Neuronal stem cell (in vitro differentiated cells): ENCODE results near the gene CRYBB3.

ENCODE experiments used
- DNase-seq: peaks from one replicate; pipeline ENCODE4 v3.0.0-alpha.2; 2013; ENCODE audit warnings: low spot score
- H2AFZ ChIP-seq: one replicate; pipeline ENCODE4 v1.6.1; 2013; ENCODE audit warnings: mild to moderate bottlenecking, low read length, inconsistent platforms
- H2AK5ac ChIP-seq: 2 replicates; pipeline ENCODE4 v1.6.1; 2013; ENCODE audit warnings: low read depth, mild to moderate bottlenecking, inconsistent platforms, low read length, moderate library complexity, mixed read lengths
- H2BK120ac ChIP-seq: 2 replicates; pipeline ENCODE4 v1.6.1; 2013; ENCODE audit warnings: low read depth, mild to moderate bottlenecking, inconsistent platforms, low read length, moderate library complexity, mixed read lengths
- H2BK12ac ChIP-seq: one replicate; pipeline ENCODE4 v1.6.1; 2013; ENCODE audit warnings: low read length, inconsistent platforms
- H2BK15ac ChIP-seq: 2 replicates; pipeline ENCODE4 v1.6.1; 2013; ENCODE audit warnings: mild to moderate bottlenecking, low read length, inconsistent platforms, mixed read lengths
- H2BK5ac ChIP-seq: one replicate; pipeline ENCODE4 v1.6.1; 2013; ENCODE audit warnings: inconsistent platforms, mild to moderate bottlenecking, low read length, moderate library complexity
- H3K14ac ChIP-seq: one replicate; pipeline ENCODE4 v1.6.1; 2013; ENCODE audit warnings: low read length, inconsistent platforms
- H3K18ac ChIP-seq: 2 replicates; pipeline ENCODE4 v1.6.1; 2013; ENCODE audit warnings: low read length, inconsistent platforms
- H3K23ac ChIP-seq: 2 replicates; pipeline ENCODE4 v1.6.1; 2013; ENCODE audit warnings: low read depth, mild to moderate bottlenecking, mixed read lengths, low read length, inconsistent platforms; ENCODE audit not compliant: poor library complexity
- H3K27ac ChIP-seq: replicated peaks from 3 replicates; pipeline ENCODE4 v1.5.1; 2013; ENCODE audit warnings: low read length, inconsistent platforms
- H3K27me3 ChIP-seq, 3 experiments: 2 replicates each; pipeline ENCODE4 v1.6.1; 2013; ENCODE audit warnings: low read length in 3 of 3, mild to moderate bottlenecking in 2 of 3, inconsistent platforms in 1 of 3, low read depth in 1 of 3, mixed read lengths in 1 of 3, moderate library complexity in 1 of 3; ENCODE audit not compliant: control insufficient read depth in 3 of 3, insufficient read depth in 3 of 3
- H3K36me3 ChIP-seq, 2 donors: replicated peaks in 1 of 2; 2 replicates each; pipeline ENCODE4 v1.6.1; 2013; ENCODE audit warnings: low read length in 2 of 2; ENCODE audit not compliant: control insufficient read depth in 2 of 2, insufficient read depth in 2 of 2
- H3K4ac ChIP-seq: 2 replicates; pipeline ENCODE4 v1.6.1; 2013; ENCODE audit warnings: inconsistent platforms, mild to moderate bottlenecking, low read length, moderate library complexity
- H3K4me1 ChIP-seq, 2 donors: 1 replicate in 1 of 2; 2 replicates in 1 of 2; pipeline ENCODE4 v1.6.1; 2013; ENCODE audit warnings: low read length in 2 of 2, low read depth in 1 of 2; ENCODE audit not compliant: control insufficient read depth in 2 of 2, insufficient read depth in 1 of 2
- H3K4me2 ChIP-seq: one replicate; pipeline ENCODE4 v1.6.1; 2013; ENCODE audit warnings: mild to moderate bottlenecking, low read length, inconsistent platforms; ENCODE audit not compliant: insufficient read depth, poor library complexity, severe bottlenecking
- H3K4me3 ChIP-seq, 2 donors: 2 replicates each; pipeline ENCODE4 v1.5.1; 2013; ENCODE audit warnings: low read length in 2 of 2, mild to moderate bottlenecking in 2 of 2, inconsistent platforms in 1 of 2, moderate library complexity in 1 of 2
- H3K79me1 ChIP-seq: one replicate; pipeline ENCODE4 v1.6.1; 2013; ENCODE audit warnings: low read depth, mild to moderate bottlenecking, inconsistent platforms, low read length, moderate library complexity
- H3K9ac ChIP-seq: one replicate; pipeline ENCODE4 v1.6.1; 2013; ENCODE audit warnings: mild to moderate bottlenecking, low read depth, low read length, inconsistent platforms; ENCODE audit not compliant: poor library complexity
- H3K9me3 ChIP-seq, 2 donors: replicated peaks in 1 of 2; 2 replicates each; pipeline versions ENCODE3 to v1.6.1; 2013; ENCODE audit warnings: low read length in 2 of 2, mild to moderate bottlenecking in 2 of 2, inconsistent platforms in 1 of 2, low read depth in 1 of 2, mixed read lengths in 1 of 2, moderate library complexity in 1 of 2; ENCODE audit not compliant: control insufficient read depth in 2 of 2, insufficient read depth in 1 of 2
- H4K8ac ChIP-seq: one replicate; pipeline ENCODE4 v1.6.1; 2013; ENCODE audit warnings: low read depth, mild to moderate bottlenecking, inconsistent platforms, low read length, moderate library complexity
- H4K91ac ChIP-seq: one replicate; pipeline ENCODE4 v1.6.1; 2013; ENCODE audit warnings: low read length, low read depth, mild to moderate bottlenecking, inconsistent platforms; ENCODE audit not compliant: poor library complexity
- WGBS, 2 donors: extraction: QIAGEN DNeasy Blood & Tissue Kit; methylation state at CpG; one replicate each; pipeline ENCODE4 v1.1.7; 2013; ENCODE audit warnings: missing lambda C conversion rate in 2 of 2, mixed read lengths in 1 of 2; ENCODE audit not compliant: insufficient read length in 2 of 2, insufficient replicate concordance in 1 of 2; ENCODE audit errors: extremely low coverage in 2 of 2; 5-methylcytosine and 5-hydroxymethylcytosine counted together

CRYBB3 gene

DNA sequence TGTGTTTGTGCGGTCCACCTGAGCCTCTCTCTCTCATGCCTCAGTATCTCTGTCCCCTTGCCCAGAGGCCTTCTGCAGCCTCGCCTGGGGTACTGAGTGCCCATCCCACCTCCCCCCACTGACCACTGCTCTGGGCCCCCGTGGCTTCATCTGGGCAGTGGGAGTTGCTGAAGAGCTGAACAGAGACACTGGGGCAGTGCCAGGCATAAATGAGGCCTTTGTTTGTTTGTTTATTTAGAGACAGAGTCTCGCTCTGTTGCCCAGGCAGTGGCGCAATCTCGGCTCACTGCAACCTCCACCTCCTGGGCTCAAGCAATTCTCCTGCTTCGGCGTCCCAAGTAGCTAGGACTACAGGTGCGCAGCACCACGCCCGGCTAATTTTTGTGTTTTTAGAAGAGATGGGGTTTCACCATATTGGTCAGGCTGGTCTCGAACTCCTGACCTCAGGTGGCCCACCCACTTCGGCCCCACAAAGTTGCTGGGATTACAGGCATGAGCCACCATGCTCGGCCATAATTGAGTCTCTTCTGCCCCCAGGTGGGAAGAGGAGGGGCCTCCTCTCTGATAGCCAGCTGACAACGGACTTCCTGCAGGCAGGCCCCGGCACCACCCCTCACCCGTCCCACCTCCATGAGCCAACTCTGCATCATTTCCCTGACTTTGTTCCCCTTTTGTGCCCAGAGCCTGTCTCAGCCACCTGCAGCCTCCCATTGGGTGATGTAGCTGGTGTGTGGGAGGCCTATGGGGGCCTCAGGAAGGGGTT lies 9.3 kb downstream of the CRYBB3 start:
- Histone ChIP-seq H3K4me3 (no peak overlapping the region), H2BK15ac (no peak overlapping the region), H4K8ac (no peak overlapping the region), H3K27ac (no peak overlapping the region), H3K23ac (no peak overlapping the region), H2AFZ (no peak overlapping the region), H3K9me3 (peaks cover 0 to 9% of the 10 kb centered on the region in 2 donors), H3K14ac (no peak overlapping the region), H3K27me3 (no peaks in the 10 kb centered on the region), H2BK5ac (no peak overlapping the region), H2BK12ac (no peak overlapping the region), H3K79me1 (no peaks in the 10 kb centered on the region), H3K4ac (no peak overlapping the region), H2BK120ac (no peak overlapping the region), H3K18ac (no peak overlapping the region), H3K36me3 (no peaks in the 10 kb centered on the region), H3K4me2 (no peak overlapping the region), H2AK5ac (no peak overlapping the region), H3K4me1 (peaks cover 0 to 2% of the 10 kb centered on the region in 2 donors), H4K91ac (no peak overlapping the region), H3K9ac (no peak overlapping the region)
- no peak for DNase-seq
- WGBS, 2 donors, result no CpG with 5 or more reads among the region's 17 CpGs

GRCh38 chr22:25210793-25211192 lies 11.1 kb downstream of the CRYBB3 start:
- Histone ChIP-seq H3K14ac (no peak overlapping the region), H3K9me3 (peaks cover 0 to 9% of the 10 kb centered on the region in 2 donors), H2BK5ac (no peak overlapping the region), H4K91ac (peak overlapping the region; percentile 8), H4K8ac (no peak overlapping the region), H3K4me2 (no peak overlapping the region), H3K9ac (no peak overlapping the region), H3K79me1 (no peaks in the 10 kb centered on the region), H3K27ac (no peak overlapping the region), H2BK15ac (no peak overlapping the region), H3K4ac (no peak overlapping the region), H2BK120ac (no peak overlapping the region), H3K4me3 (no peak overlapping the region), H3K36me3 (no peaks in the 10 kb centered on the region), H3K4me1 (no peaks in the 10 kb centered on the region), H2AK5ac (no peak overlapping the region), H3K27me3 (peaks cover 0 to 4% (median 0%) of the 10 kb centered on the region in 3 experiments), H3K23ac (no peak overlapping the region), H3K18ac (no peak overlapping the region), H2BK12ac (no peak overlapping the region), H2AFZ (no peak overlapping the region)
- DNase-seq, result no peak
- no CpG with 5 or more reads among the region's 3 CpGs for WGBS, 2 donors

- no peak overlapping the region for H2BK5ac ChIP-seq
- no peak overlapping the region for H4K91ac ChIP-seq
- no peaks in the 10 kb centered on the region for H3K79me1 ChIP-seq
- no peak overlapping the region for H3K18ac ChIP-seq
- H3K4me2 ChIP-seq, result no peak overlapping the region
- no peak overlapping the region for H2BK15ac ChIP-seq
- H3K27me3 ChIP-seq, result peaks cover 0 to 6% (median 0%) of the 10 kb centered on the region in 3 experiments
- no peak overlapping the region for H3K23ac ChIP-seq
- no peaks in the 10 kb centered on the region for H3K4me1 ChIP-seq
- no peak overlapping the region for H4K8ac ChIP-seq
- no peak overlapping the region for H2BK120ac ChIP-seq
- WGBS, 2 donors, result no CpG with 5 or more reads among the region's 3 CpGs
- no peak overlapping the region for H3K27ac ChIP-seq
- no peak overlapping the region for H3K9ac ChIP-seq
- H2BK12ac ChIP-seq, result no peak overlapping the region
- H3K9me3 ChIP-seq, result peaks cover 0 to 9% of the 10 kb centered on the region in 2 donors
- no peak overlapping the region for H3K14ac ChIP-seq
- no peaks in the 10 kb centered on the region for H3K36me3 ChIP-seq
- peak overlapping the region; percentile 76 for H2AFZ ChIP-seq
- peak overlapping the region in 1 of 2 donors; percentile 35 for H3K4me3 ChIP-seq
- DNase-seq, result no peak
- H3K4ac ChIP-seq, result no peak overlapping the region
- H2AK5ac ChIP-seq, result no peak overlapping the region
Measured at GRCh38 chr22:25212337-25212736, 12.7 kb downstream of the CRYBB3 start.

DNA sequence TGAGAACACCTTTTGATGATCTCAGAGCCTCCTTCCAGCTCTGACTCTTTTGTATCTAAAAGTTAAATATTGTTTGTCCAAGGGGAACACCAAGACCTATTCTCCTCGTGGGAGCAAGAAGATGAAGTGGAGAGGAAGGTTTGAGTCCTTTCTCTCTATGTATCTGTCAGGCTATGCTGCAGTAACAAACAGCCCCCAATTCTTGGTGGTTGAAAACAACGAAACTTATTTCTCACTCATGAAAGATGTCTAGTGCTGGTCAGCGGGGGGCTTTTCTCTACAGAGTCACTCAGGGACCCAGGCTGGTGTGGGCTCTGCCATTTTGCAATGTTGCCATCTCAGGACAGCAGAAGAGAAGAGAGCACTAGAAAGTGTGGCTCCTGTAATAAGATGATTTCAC lies 13.6 kb downstream of the CRYBB3 start:
- H3K27ac ChIP-seq, result no peak overlapping the region
- no peak overlapping the region for H3K18ac ChIP-seq
- no peak overlapping the region for H4K91ac ChIP-seq
- H2AK5ac ChIP-seq, result no peak overlapping the region
- no peaks in the 10 kb centered on the region for H3K4me1 ChIP-seq
- H3K9me3 ChIP-seq, result peaks cover 0 to 9% of the 10 kb centered on the region in 2 donors
- no peak for DNase-seq
- H2BK15ac ChIP-seq, result no peak overlapping the region
- no peak overlapping the region for H3K14ac ChIP-seq
- H2BK5ac ChIP-seq, result no peak overlapping the region
- H3K9ac ChIP-seq, result no peak overlapping the region
- no peak overlapping the region for H2BK12ac ChIP-seq
- peaks cover 0 to 6% (median 0%) of the 10 kb centered on the region in 3 experiments for H3K27me3 ChIP-seq
- no peak overlapping the region for H3K4me3 ChIP-seq
- H2AFZ ChIP-seq, result no peak overlapping the region
- no peak overlapping the region for H4K8ac ChIP-seq
- no peak overlapping the region for H2BK120ac ChIP-seq
- H3K23ac ChIP-seq, result no peak overlapping the region
- no peaks in the 10 kb centered on the region for H3K36me3 ChIP-seq
- H3K79me1 ChIP-seq, result no peaks in the 10 kb centered on the region
- no peak overlapping the region for H3K4ac ChIP-seq
- no CpG with 5 or more reads among the region's 3 CpGs for WGBS, 2 donors
- H3K4me2 ChIP-seq, result no peak overlapping the region
